ENCODE data around the gene SH2D1B.

SH2D1B gene

DNA sequence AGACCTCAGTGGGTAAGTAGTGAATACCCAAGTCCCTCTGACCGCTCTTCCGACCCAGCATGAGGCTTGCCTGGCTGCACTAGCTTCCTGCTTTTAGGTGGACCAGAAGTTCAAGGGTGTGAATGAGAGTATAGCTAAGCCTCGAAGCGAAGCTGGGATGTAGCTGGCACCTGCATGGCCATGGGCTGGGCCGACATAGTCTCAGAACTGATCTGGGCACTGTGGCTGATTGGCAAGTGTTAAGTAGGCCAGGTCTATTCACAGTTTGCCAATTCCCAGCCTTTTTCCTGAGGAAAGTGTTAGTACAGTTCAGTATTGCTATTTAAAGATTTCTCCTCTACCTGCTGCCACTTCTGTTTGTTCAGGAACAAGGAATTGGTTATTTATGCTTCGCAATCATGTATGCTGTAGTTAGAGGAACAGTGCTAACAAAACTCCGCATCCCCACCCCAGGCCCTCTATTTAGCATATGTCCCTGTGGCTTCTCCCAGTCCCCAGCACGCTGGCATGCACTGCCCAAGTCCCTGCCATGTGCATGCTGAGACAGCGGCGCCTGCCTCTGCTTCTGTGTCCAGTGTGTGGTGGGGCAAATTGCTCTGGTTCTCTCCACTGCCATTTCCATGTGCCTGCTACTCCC lies 51.6 kb downstream of the SH2D1B start:
- Histone ChIP-seq H3K4me3 (ENCODE audit: low read depth, low read length, poor library complexity, severe bottlenecking) (no peak overlapping the region), H3K27ac (ENCODE audit: low read depth, low read length, poor library complexity, severe bottlenecking) (no peak overlapping the region), H3K9me3 (ENCODE audit: low read length) (no peaks in the 10 kb centered on the region), H2AFZ (ENCODE audit: low read length) (no peak overlapping the region), H3K9ac (ENCODE audit: low read length) (no peak overlapping the region), H3F3A (ENCODE audit: insufficient read depth, low read length) (no peaks in the 10 kb centered on the region), H3K4me1 (ENCODE audit: insufficient read depth, low read length, severe bottlenecking) (no peaks in the 10 kb centered on the region), H3K79me2 (ENCODE audit: insufficient read depth, low read length) (no peaks in the 10 kb centered on the region), H3K36me3 (ENCODE audit: insufficient read depth, low read length) (no peaks in the 10 kb centered on the region), H3K9me2 (ENCODE audit: low read depth, low read length) (no peaks in the 10 kb centered on the region), H3K27me3 (ENCODE audit: insufficient read depth, low read length) (0 out of 2 replicates have a peak, but pooled peaks cover 2% of the 10 kb centered on the region), H3K4me2 (ENCODE audit: low read length) (no peak overlapping the region), H4K20me1 (ENCODE audit: insufficient read depth, low read length) (no peaks in the 10 kb centered on the region)
- TF ChIP-seq, protein P1, sequence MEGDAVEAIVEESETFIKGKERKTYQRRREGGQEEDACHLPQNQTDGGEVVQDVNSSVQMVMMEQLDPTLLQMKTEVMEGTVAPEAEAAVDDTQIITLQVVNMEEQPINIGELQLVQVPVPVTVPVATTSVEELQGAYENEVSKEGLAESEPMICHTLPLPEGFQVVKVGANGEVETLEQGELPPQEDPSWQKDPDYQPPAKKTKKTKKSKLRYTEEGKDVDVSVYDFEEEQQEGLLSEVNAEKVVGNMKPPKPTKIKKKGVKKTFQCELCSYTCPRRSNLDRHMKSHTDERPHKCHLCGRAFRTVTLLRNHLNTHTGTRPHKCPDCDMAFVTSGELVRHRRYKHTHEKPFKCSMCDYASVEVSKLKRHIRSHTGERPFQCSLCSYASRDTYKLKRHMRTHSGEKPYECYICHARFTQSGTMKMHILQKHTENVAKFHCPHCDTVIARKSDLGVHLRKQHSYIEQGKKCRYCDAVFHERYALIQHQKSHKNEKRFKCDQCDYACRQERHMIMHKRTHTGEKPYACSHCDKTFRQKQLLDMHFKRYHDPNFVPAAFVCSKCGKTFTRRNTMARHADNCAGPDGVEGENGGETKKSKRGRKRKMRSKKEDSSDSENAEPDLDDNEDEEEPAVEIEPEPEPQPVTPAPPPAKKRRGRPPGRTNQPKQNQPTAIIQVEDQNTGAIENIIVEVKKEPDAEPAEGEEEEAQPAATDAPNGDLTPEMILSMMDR (IDR thresholded peaks at IDR 0.05; ENCODE audit: low read length) = no peak
- no peak for TF ChIP-seq EZH2 (IDR thresholded peaks at IDR 0.05; ENCODE audit: borderline replicate concordance, low read length)

DNA sequence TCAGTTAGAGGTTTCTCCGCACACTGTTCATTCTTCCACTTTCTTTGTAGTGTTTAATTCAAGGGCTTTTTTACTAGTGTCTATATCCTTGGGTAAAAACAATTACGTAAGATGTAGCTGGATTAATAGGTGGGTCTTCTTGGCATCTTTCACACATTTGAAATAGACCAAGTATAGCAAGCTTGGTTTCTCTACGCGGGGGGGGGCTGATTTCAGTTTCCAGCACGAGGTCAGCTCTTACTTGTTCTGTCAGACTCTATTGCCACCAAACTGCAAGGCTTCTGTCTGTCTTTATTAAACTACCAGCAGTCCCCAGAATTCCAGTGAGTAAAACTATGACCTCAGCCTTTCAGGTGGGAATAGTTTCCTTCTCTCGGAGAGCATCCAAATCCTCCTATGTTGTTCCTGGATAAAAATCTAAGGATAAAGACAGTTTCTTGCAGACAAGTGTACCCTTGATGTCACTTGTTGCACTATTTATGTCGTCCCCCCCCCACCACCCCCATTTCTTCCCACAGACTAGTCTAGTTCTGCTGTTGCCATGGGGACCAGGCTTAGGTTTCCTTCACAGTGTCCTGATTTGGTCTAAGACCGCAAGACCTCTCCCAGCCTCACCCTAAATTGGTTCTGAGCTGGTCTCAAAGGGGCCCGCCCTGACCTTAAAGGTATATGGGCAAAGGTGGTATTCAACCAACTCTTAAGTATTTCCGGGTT lies 52.3 kb downstream of the SH2D1B start:
- H3K36me3 ChIP-seq (ENCODE audit: insufficient read depth, low read length) = no peaks in the 10 kb centered on the region
- H3K79me2 ChIP-seq (ENCODE audit: insufficient read depth, low read length) = no peaks in the 10 kb centered on the region
- H3K9ac ChIP-seq (ENCODE audit: low read length) = no peak overlapping the region
- no peaks in the 10 kb centered on the region for H3K9me3 ChIP-seq (ENCODE audit: low read length)
- no peak overlapping the region for H3K4me3 ChIP-seq (ENCODE audit: low read depth, low read length, poor library complexity, severe bottlenecking)
- no peaks in the 10 kb centered on the region for H3K9me2 ChIP-seq (ENCODE audit: low read depth, low read length)
- no peak overlapping the region for H2AFZ ChIP-seq (ENCODE audit: low read length)
- H4K20me1 ChIP-seq (ENCODE audit: insufficient read depth, low read length) = no peaks in the 10 kb centered on the region
- no peak overlapping the region for H3K4me2 ChIP-seq (ENCODE audit: low read length)
- no peak overlapping the region for H3K27ac ChIP-seq (ENCODE audit: low read depth, low read length, poor library complexity, severe bottlenecking)
- H3K4me1 ChIP-seq (ENCODE audit: insufficient read depth, low read length, severe bottlenecking) = no peaks in the 10 kb centered on the region
- H3F3A ChIP-seq (ENCODE audit: insufficient read depth, low read length) = no peaks in the 10 kb centered on the region
- H3K27me3 ChIP-seq (ENCODE audit: insufficient read depth, low read length) = 0 out of 2 replicates have a peak, but pooled peaks cover 2% of the 10 kb centered on the region
- TF ChIP-seq EZH2 (IDR thresholded peaks at IDR 0.05; ENCODE audit: borderline replicate concordance, low read length) = no peak
- TF ChIP-seq, protein P1 (IDR thresholded peaks at IDR 0.05; ENCODE audit: low read length) = no peak

DNA sequence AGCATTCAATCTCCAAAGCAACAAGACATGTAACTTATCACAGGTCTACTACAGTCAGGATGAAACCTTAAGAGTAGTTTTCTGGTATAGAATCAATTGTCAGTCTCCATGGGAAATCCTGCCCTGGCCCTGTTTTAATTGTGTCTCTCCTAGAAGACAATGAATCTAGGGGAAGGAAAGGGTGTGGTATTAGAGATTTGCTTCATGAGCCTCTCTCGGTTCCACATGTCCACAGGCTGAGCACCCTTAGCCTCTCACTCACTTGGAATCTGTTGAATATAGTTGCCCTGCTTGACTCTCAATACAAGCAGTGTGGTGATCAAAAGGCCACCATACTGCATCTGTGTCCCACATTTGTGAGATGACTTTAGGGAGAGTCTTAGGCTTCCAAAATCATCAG lies 53.0 kb downstream of the SH2D1B start:
- Histone ChIP-seq H3K27me3 (ENCODE audit: insufficient read depth, low read length) (0 out of 2 replicates have a peak, but pooled peaks cover 2% of the 10 kb centered on the region), H3K9ac (ENCODE audit: low read length) (no peak overlapping the region), H3K36me3 (ENCODE audit: insufficient read depth, low read length) (no peaks in the 10 kb centered on the region), H3K27ac (ENCODE audit: low read depth, low read length, poor library complexity, severe bottlenecking) (no peak overlapping the region), H3F3A (ENCODE audit: insufficient read depth, low read length) (no peaks in the 10 kb centered on the region), H3K4me3 (ENCODE audit: low read depth, low read length, poor library complexity, severe bottlenecking) (no peak overlapping the region), H4K20me1 (ENCODE audit: insufficient read depth, low read length) (no peaks in the 10 kb centered on the region), H3K9me2 (ENCODE audit: low read depth, low read length) (no peaks in the 10 kb centered on the region), H2AFZ (ENCODE audit: low read length) (no peak overlapping the region), H3K9me3 (ENCODE audit: low read length) (no peaks in the 10 kb centered on the region), H3K4me1 (ENCODE audit: insufficient read depth, low read length, severe bottlenecking) (no peaks in the 10 kb centered on the region), H3K4me2 (ENCODE audit: low read length) (no peak overlapping the region), H3K79me2 (ENCODE audit: insufficient read depth, low read length) (no peaks in the 10 kb centered on the region)
- TF ChIP-seq EZH2 (IDR thresholded peaks at IDR 0.05; ENCODE audit: borderline replicate concordance, low read length) = no peak
- TF ChIP-seq, protein P1 (IDR thresholded peaks at IDR 0.05; ENCODE audit: low read length) = no peak

All from OCI-LY1 (cell line).